DOHH2 (cell line): ENCODE results near the gene CRLF1.

Experiments used
- H3F3A ChIP-seq: fragments of 200-600 bp; sonication (generic), shearing (Covaris generic); 2 replicates; pipeline ENCODE4 v1.6.0; 2016; ENCODE audit warnings: antibody characterized with exemption, mild to moderate bottlenecking; ENCODE audit not compliant: control insufficient read depth, insufficient read depth
- H3K27ac ChIP-seq: fragments of 200-600 bp; sonication (generic); 2 replicates; pipeline ENCODE4 v1.5.1; 2014; ENCODE audit warnings: low read depth, mild to moderate bottlenecking, low read length, moderate library complexity
- H3K27me3 ChIP-seq: fragments of 200-600 bp; sonication (generic); 2 replicates; pipeline ENCODE4 v1.6.1; 2014; ENCODE audit warnings: mild to moderate bottlenecking, low read length, mixed read lengths; ENCODE audit not compliant: control insufficient read depth
- H3K36me3 ChIP-seq: fragments of 200-600 bp; sonication (generic); 2 replicates; pipeline ENCODE4 v1.6.1; 2014; ENCODE audit warnings: mild to moderate bottlenecking, low read length, moderate library complexity, mixed read lengths; ENCODE audit not compliant: control insufficient read depth
- H3K4me1 ChIP-seq: fragments of 200-600 bp; sonication (generic); 2 replicates; pipeline ENCODE4 v1.6.1; 2014; ENCODE audit warnings: mild to moderate bottlenecking, low read length, mixed read lengths; ENCODE audit not compliant: control insufficient read depth
- H3K4me2 ChIP-seq: fragments of 200-600 bp; sonication (generic); 2 replicates; pipeline ENCODE4 v1.6.0; 2014; ENCODE audit warnings: mild to moderate bottlenecking, low read length, moderate library complexity
- H3K4me3 ChIP-seq: fragments of 200-600 bp; sonication (generic); 2 replicates; pipeline ENCODE4 v1.5.1; 2014; ENCODE audit warnings: mild to moderate bottlenecking, low read length, mixed read lengths
- H3K79me2 ChIP-seq: fragments of 200-600 bp; sonication (generic); 2 replicates; pipeline ENCODE4 v1.6.1; 2014; ENCODE audit warnings: mild to moderate bottlenecking, low read length, mixed read lengths; ENCODE audit not compliant: control insufficient read depth
- H3K9me2 ChIP-seq: fragments of 200-600 bp; sonication (generic); replicated peaks from 2 replicates; pipeline ENCODE4 v1.6.1; 2014; ENCODE audit warnings: mild to moderate bottlenecking, low read length, mixed read lengths; ENCODE audit not compliant: control insufficient read depth
- H3K9me3 ChIP-seq: fragments of 200-600 bp; sonication (generic); 2 replicates; pipeline ENCODE4 v1.6.1; 2014; ENCODE audit warnings: antibody characterized with exemption, low read length, mixed read lengths; ENCODE audit not compliant: control insufficient read depth, insufficient read depth
- H4K20me1 ChIP-seq: fragments of 200-600 bp; sonication (generic); 2 replicates; pipeline ENCODE4 v1.6.0; 2014; ENCODE audit warnings: low read depth, mild to moderate bottlenecking, antibody characterized with exemption, low read length, moderate library complexity; ENCODE audit not compliant: control insufficient read depth, insufficient read depth
- EZH2phosphoT487 ChIP-seq: fragments of 200-600 bp; sonication (generic); IDR thresholded peaks from 2 replicates; pipeline ENCODE4 v1.6.1; 2017; ENCODE audit warnings: borderline replicate concordance, mild to moderate bottlenecking, antibody characterized with exemption, low read length, moderate library complexity, mixed read lengths
- TF ChIP-seq, protein P1 (sequence below): fragments of 200-600 bp; sonication (generic); IDR thresholded peaks from one replicate; pipeline ENCODE4 v1.5.1; 2014; ENCODE audit warnings: antibody characterized with exemption, mild to moderate bottlenecking, low read depth, low read length; ENCODE audit not compliant: poor library complexity, severe bottlenecking

The CRLF1 gene

DNA sequence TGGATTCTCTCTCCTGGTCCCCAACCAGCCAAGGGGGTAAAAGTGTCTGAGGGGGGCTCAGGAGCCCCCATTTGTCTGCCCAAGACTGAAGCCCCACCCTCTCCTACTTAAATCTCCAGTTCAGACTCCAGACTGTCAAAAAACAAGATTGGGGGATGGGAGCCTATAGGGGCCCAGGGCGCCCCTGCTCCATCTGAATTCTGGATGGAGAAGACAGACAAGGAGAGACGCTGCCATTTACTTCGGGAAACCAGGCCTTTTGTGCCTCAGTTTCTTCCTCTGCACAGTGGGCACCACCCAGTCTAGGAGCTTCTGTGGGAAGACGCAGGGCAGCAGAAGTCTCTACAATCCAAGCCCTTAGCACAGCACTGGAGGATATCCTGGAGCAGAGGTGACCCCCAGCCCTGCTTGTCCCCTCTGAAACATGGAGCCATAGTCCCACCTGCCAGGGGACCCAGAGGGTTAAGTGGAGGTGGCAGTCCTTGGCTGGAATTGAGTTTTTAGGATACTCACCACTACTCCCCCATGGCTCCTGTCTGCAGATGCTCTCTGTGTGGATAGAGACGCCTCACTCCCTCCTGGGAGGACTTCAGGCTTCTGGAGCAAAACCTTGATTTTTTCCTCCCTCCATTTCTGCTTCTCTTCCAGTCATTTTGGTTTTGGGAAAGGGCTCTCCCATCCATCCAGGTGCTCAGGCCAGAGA lies 1.7 kb upstream of the CRLF1 start:
- Histone ChIP-seq H3F3A (no peaks in the 10 kb centered on the region), H3K27ac (no peak overlapping the region), H3K36me3 (no peaks in the 10 kb centered on the region), H3K9me3 (no peaks in the 10 kb centered on the region), H3K4me3 (no peak overlapping the region), H3K4me2 (no peak overlapping the region), H3K79me2 (no peaks in the 10 kb centered on the region), H4K20me1 (no peaks in the 10 kb centered on the region), H3K4me1 (peaks cover 21% of the 10 kb centered on the region), H3K27me3 (peaks cover 90% of the 10 kb centered on the region), H3K9me2 (no peaks in the 10 kb centered on the region)
- no peak for TF ChIP-seq EZH2phosphoT487
- TF ChIP-seq, protein P1, sequence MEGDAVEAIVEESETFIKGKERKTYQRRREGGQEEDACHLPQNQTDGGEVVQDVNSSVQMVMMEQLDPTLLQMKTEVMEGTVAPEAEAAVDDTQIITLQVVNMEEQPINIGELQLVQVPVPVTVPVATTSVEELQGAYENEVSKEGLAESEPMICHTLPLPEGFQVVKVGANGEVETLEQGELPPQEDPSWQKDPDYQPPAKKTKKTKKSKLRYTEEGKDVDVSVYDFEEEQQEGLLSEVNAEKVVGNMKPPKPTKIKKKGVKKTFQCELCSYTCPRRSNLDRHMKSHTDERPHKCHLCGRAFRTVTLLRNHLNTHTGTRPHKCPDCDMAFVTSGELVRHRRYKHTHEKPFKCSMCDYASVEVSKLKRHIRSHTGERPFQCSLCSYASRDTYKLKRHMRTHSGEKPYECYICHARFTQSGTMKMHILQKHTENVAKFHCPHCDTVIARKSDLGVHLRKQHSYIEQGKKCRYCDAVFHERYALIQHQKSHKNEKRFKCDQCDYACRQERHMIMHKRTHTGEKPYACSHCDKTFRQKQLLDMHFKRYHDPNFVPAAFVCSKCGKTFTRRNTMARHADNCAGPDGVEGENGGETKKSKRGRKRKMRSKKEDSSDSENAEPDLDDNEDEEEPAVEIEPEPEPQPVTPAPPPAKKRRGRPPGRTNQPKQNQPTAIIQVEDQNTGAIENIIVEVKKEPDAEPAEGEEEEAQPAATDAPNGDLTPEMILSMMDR = no peak

DNA sequence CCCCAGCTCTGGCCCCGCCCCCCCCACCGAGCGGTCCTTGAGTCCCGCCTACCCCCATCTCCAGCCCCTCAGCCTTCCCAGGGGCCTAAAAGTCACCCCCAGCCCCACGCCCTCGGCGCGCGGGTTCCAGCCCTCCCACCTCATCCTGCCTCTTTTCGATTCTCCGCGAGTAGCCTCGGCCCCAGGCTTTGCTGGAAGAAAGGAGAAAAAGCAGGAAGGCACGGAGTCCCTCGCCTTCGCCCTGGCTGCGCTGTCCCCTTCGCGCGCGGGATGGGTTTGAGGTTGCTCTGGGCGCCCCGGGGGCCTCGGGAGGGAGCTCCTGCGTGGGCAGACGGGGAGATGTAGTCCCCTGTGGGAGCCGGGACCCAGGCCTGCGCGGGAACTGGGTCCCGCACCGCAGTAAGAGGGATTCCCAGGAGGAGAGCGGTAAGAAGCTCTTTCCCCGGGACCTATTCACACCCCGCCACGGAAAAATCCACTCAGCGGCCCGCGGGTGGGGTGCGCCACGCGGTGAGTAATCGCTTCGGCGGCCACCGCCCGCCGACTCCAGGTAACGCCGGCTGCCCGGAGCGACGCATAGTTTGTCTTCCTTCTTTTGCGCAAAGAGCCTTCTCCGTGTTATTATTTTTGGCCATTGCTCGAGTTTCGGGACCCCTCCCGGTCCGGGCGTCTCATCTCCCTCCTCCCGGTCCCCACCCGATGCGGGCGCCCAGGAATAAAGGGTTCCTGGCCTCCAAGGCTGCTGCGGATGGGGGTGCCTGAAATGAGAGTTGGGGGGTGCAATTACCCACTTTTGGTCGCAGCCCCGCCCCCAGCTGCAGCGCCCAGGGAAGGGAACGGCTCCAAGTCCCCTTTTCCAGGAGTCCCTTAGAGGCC lies 865 bp upstream of the CRLF1 start:
- Histone ChIP-seq H3K36me3 (no peaks in the 10 kb centered on the region), H3F3A (no peaks in the 10 kb centered on the region), H3K27me3 (peaks cover 87% of the 10 kb centered on the region), H4K20me1 (no peaks in the 10 kb centered on the region), H3K4me1 (peaks cover 15% of the 10 kb centered on the region), H3K27ac (no peak overlapping the region), H3K9me3 (no peaks in the 10 kb centered on the region), H3K9me2 (no peaks in the 10 kb centered on the region), H3K79me2 (no peaks in the 10 kb centered on the region), H3K4me3 (no peak overlapping the region), H3K4me2 (no peak overlapping the region)
- TF ChIP-seq, protein P1 = no peak
- TF ChIP-seq EZH2phosphoT487 = peak; percentile 93; the same call in 1 of the 2 replicates

DNA sequence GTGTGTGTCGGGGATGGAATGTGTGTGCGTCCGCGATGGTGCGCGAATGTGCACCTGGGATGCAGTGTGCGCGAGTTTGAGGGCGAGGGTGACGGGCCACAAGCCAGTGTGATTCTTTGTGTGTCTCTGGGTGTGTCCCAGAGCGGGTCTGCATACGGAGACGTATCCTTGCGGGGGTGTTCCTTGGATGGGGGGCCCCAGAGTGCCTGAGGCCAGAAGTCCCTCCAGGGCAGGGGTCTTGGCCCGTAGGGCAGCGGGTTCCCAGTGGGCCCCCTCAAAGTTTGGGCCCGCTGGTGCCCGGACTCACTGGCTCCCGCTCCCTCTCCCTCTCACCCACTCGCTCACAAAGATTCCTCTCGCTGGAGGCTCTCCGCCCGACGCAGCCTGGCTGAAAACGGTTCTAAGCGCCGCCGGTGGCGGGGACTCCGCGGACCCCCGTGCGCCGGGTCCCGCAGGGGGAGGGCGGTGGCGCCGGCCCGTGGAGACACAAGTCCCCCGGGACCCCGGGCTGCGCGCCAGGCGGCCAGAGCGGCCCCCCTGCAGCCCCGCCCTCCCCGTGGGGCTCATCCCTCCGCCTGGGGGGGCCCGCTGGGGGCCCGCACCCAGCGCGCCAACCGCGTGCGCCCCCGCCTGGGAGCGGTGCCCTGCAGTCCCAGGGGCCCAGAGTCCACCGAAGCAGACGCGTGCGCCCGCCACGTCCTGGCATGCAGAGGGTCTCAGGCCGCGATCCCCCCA lies 886 bp downstream of the CRLF1 start:
- Histone ChIP-seq H3K36me3 (no peaks in the 10 kb centered on the region), H3K27ac (no peak overlapping the region), H3K9me2 (no peaks in the 10 kb centered on the region), H3K4me1 (no peaks in the 10 kb centered on the region; the same call in 1 of the 2 replicates), H3K79me2 (no peaks in the 10 kb centered on the region), H4K20me1 (no peaks in the 10 kb centered on the region), H3K9me3 (no peaks in the 10 kb centered on the region), H3K4me3 (no peak overlapping the region), H3K4me2 (no peak overlapping the region), H3F3A (no peaks in the 10 kb centered on the region), H3K27me3 (peaks cover 77% of the 10 kb centered on the region)
- TF ChIP-seq, protein P1 = no peak
- peak; percentile 52; the same call in 1 of the 2 replicates for TF ChIP-seq EZH2phosphoT487
